ENCODE data around the gene KMT2E. TPM values are rescaled to one million over a fixed set of nuclear protein-coding genes. Genes with fewer than 3 reads are reported as not detected.
"Not testable (repeated sequence)": the region's sequence is repeated elsewhere in the genome, so short reads cannot be mapped to it uniquely, and the experiment has no call there.

Gene KMT2E
- polyA plus RNA-seq, 2 of the 4 experiments (the other 2 are of a cell fraction) = 9.4 to 23.4 TPM

DNA sequence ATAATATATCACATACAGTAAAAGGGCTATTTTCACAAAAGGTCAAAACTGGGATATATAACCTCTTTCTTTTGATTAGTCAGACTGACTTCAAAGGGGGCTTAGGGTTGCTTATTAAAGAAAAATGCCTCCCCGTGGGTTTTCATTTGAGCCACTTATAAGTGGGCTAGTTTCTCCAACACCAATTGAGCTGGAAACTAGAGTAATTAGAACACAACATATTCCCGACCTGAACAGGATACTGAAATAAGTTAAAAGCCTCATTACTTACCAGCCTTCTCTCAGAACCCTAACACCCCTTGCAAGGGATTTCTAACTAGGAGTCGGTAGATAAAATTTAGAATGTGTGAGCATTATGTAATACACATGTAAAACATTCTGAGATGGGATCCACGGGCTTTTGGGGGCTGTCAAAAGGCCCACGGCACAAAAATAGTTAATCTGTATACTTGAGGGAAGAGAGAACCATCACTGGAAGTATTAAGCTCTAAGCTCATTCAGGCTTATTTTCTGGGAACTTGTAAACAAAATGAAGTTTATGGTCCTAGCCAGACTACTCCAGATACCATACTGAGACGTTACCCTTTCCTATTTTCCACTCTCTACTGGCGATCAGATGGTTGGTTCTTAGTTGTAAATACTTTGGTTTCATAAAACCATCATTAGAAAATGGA is 29.3 kb upstream of the KMT2E start:
- 30% methylated on average over 7 of the region's 7 CpGs for WGBS (ENCODE audit: missing lambda C conversion rate)
- FAIRE-seq (no peak), DNase-seq (ENCODE audit: low read depth in 1 of 2, low spot score in 1 of 2) (no peak), ATAC-seq (no peak)
- Histone ChIP-seq H3K4me3 (peak overlapping the region; percentile 55), H3K9me3 (no peaks in the 10 kb centered on the region), H3K4me1 (peaks cover 37% of the 10 kb centered on the region), H3K4me2 (peak overlapping the region; percentile 76), H3K27ac (peak overlapping the region; percentile 91 to 97)
- TF ChIP-seq RNF2 (IDR thresholded peaks at IDR 0.05; ENCODE audit: borderline replicate concordance, low read depth) (no peak), FOXS1 (CRISPR knock-in tag; IDR thresholded peaks at IDR 0.05) (no peak), GATA3 (IDR thresholded peaks at IDR 0.05; ENCODE audit: borderline replicate concordance) (no peak), NR3C1 (IDR thresholded peaks at IDR 0.05) (no peak), EP300 (IDR thresholded peaks at IDR 0.05) (no peak), HDAC2 (IDR thresholded peaks at IDR 0.05) (no peak), CEBPB (IDR thresholded peaks at IDR 0.05) (no peak), MYC (IDR thresholded peaks at IDR 0.05; ENCODE audit: borderline replicate concordance, low read length) (no peak)
- POLR2A ChIA-PET = interaction anchor here (0.8 to 6.0 kb wide), 9 partner anchors 8 to 42 kb away, joined by 3 to 132 read pairs (median 5); partner anchors contain the start of gene KMT2E
- CTCF ChIA-PET = interaction anchor here (1.0 to 4.9 kb wide), 3 partner anchors 57 to 414 kb away, joined by 3 to 19 read pairs (median 4); no protein-coding TSS in a partner anchor

GRCh38 chr7:104985259-104985617 is 28.8 kb upstream of the KMT2E start:
- Histone ChIP-seq H3K27ac (no peak overlapping the region; a peak in 2 of 6 replicates), H3K4me1 (peaks cover 37% of the 10 kb centered on the region), H3K9me3 (no peaks in the 10 kb centered on the region), H3K4me3 (no peak overlapping the region), H3K4me2 (peak overlapping the region; percentile 76)
- FAIRE-seq (no peak), DNase-seq (ENCODE audit: low read depth in 1 of 2, low spot score in 1 of 2) (no peak), ATAC-seq (no peak)
- POLR2A ChIA-PET = interaction anchor here (6.0 kb wide), 1 partner anchor 27 kb away, joined by 132 read pairs; the partner anchor contains the start of gene KMT2E
- no peak for TF ChIP-seq CHD4 (IDR thresholded peaks at IDR 0.05; ENCODE audit: borderline replicate concordance)
- TF ChIP-seq, protein P1, sequence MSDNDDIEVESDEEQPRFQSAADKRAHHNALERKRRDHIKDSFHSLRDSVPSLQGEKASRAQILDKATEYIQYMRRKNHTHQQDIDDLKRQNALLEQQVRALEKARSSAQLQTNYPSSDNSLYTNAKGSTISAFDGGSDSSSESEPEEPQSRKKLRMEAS (IDR thresholded peaks at IDR 0.05) = no peak
- TF ChIP-seq ZNF302 (CRISPR knock-in tag; IDR thresholded peaks at IDR 0.05) = no peak
- no peak for TF ChIP-seq ATOH8 (CRISPR knock-in tag; IDR thresholded peaks at IDR 0.05; ENCODE audit: low read depth)
- no peak for TF ChIP-seq BCL3 (IDR thresholded peaks at IDR 0.05)
- TF ChIP-seq CEBPB (IDR thresholded peaks at IDR 0.05) = no peak
- no peak for TF ChIP-seq POLR2AphosphoS2 (conservative IDR thresholded peaks at IDR 0.05; ENCODE audit: low read length)
- no peak for TF ChIP-seq FOSL2 (IDR thresholded peaks at IDR 0.05)
- TF ChIP-seq FOSL2 (CRISPR knock-in tag; IDR thresholded peaks at IDR 0.05) = no peak
- CTCF ChIA-PET = interaction anchor here (1.2 kb wide), 1 partner anchor 414 kb away, joined by 3 read pairs; no protein-coding TSS in a partner anchor
- 67% methylated on average over 1 of the region's 1 CpG for WGBS (ENCODE audit: missing lambda C conversion rate)

GRCh38 chr7:104986628-104987259 is 27.3 kb upstream of the KMT2E start:
- peaks cover 33% of the 10 kb centered on the region for H3K4me1 ChIP-seq
- no peak for FAIRE-seq
- no peaks in the 10 kb centered on the region for H3K9me3 ChIP-seq

DNA sequence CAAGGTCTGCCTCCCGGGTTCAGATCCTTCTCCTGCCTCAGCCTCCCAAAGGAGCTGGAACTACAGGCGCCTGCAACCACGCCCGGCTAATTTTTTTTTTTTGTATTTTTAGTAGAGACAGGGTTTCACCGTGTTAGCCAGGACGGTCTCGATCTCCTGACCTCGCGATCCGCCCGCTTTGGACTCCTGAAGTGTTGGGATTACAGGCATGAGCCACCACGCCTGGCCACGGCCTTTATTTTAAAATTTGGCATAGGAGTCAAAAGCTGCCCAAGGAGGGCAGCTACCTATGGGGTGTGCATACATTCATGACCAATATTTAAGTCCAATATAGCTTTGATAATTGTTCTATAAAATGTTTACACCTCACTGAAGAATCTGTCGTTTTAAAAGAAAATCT is 26.6 kb upstream of the KMT2E start:
- FAIRE-seq; H3K4me2 ChIP-seq; DNase-seq (ENCODE audit: low read depth in 1 of 2, low spot score in 1 of 2); ATAC-seq; H3K9me3 ChIP-seq; H3K4me3 ChIP-seq; H3K27ac ChIP-seq: not testable (repeated sequence)
- ChIA-PET CTCF (interaction anchor here (1.1 to 1.2 kb wide), 2 partner anchors 9 to 26 kb away, joined by 4 to 6 read pairs; partner anchors contain the start of gene KMT2E), POLR2A (interaction anchor here (0.5 kb wide), 1 partner anchor 79 kb away, joined by 4 read pairs; no protein-coding TSS in a partner anchor)
- 94% methylated on average over 14 of the region's 14 CpGs for WGBS (ENCODE audit: missing lambda C conversion rate)
- peaks cover 32% of the 10 kb centered on the region for H3K4me1 ChIP-seq

More at GRCh38 chr7:104986628-104987259, 27.3 kb upstream of the KMT2E start:
- Histone ChIP-seq H3K27ac (no peak overlapping the region), H3K4me2 (no peak overlapping the region), H3K4me3 (no peak overlapping the region)
- ChIA-PET CTCF (interaction anchor here (0.6 to 1.2 kb wide), 3 partner anchors 10 to 92 kb away, joined by 3 to 6 read pairs (median 4); partner anchors contain the start of gene KMT2E), POLR2A (interaction anchor here (0.5 kb wide), 1 partner anchor 80 kb away, joined by 4 read pairs; no protein-coding TSS in a partner anchor)
- no peak for DNase-seq (ENCODE audit: low read depth in 1 of 2, low spot score in 1 of 2)
- no peak for ATAC-seq
- TF ChIP-seq POLR2AphosphoS2 (conservative IDR thresholded peaks at IDR 0.05; ENCODE audit: low read length) = no peak
- TF ChIP-seq HMGXB4 (CRISPR knock-in tag; IDR thresholded peaks at IDR 0.05; ENCODE audit: borderline replicate concordance) = no peak
- no peak for TF ChIP-seq TP53 (CRISPR knock-in tag; IDR thresholded peaks at IDR 0.05)
- TF ChIP-seq RFX5 (IDR thresholded peaks at IDR 0.05) = no peak
- no peak for TF ChIP-seq MYC (IDR thresholded peaks at IDR 0.05; ENCODE audit: borderline replicate concordance, low read length)
- TF ChIP-seq CEBPB (IDR thresholded peaks at IDR 0.05) = no peak
- whole genome bisulfite sequencing (ENCODE audit: missing lambda C conversion rate) = 85% methylated on average over 6 of the region's 6 CpGs
